Psoas muscle (tissue), 8 donors: ENCODE results near the gene ZFP57. TPM values are rescaled to one million over a fixed set of nuclear protein-coding genes. Genes with fewer than 3 reads are reported as not detected.

Source experiments
- ATAC-seq, 4 donors: fragments of 200-7000 bp; cut with Tn5 transposase; one replicate each; pipeline ENCODE4 v1.9.1; 2020; ENCODE audit warnings: moderate library complexity in 3 of 4, mild to moderate bottlenecking in 2 of 4
- DNase-seq, 2 donors: peaks; one replicate each; pipeline ENCODE4 v3.0.0-alpha.2; 2020
- H3K27ac ChIP-seq: fragments of 200-600 bp; one replicate; pipeline ENCODE4 v1.8.0; 2022
- H3K27me3 ChIP-seq, 3 donors: fragments of 200-600 bp in 1 of 3; one replicate each; pipeline versions ENCODE4 v1.6.1 to v1.8.0; 2013 to 2022; ENCODE audit warnings: low read length in 2 of 3, mild to moderate bottlenecking in 2 of 3, moderate library complexity in 1 of 3; ENCODE audit not compliant: insufficient read depth in 3 of 3
- H3K36me3 ChIP-seq, 2 donors: fragments of 200-600 bp in 1 of 2; one replicate each; pipeline versions ENCODE4 v1.6.1 to v1.8.0; 2013 to 2022; ENCODE audit warnings: low read depth in 1 of 2, mild to moderate bottlenecking in 1 of 2, moderate library complexity in 1 of 2; ENCODE audit not compliant: insufficient read depth in 1 of 2
- H3K4me1 ChIP-seq: fragments of 200-600 bp; one replicate; pipeline ENCODE4 v1.8.0; 2022
- H3K4me3 ChIP-seq: fragments of 200-600 bp; one replicate; pipeline ENCODE4 v1.8.0; 2022; ENCODE audit warnings: mild to moderate bottlenecking
- H3K9me3 ChIP-seq: fragments of 200-600 bp; one replicate; pipeline ENCODE4 v1.8.0; 2022
- whole genome bisulfite sequencing, 3 donors: extraction: QIAGEN DNeasy Blood & Tissue Kit; methylation state at CpG; one replicate each; pipeline versions ENCODE4 v1.1.6 to v1.1.7; 2013; 5-methylcytosine and 5-hydroxymethylcytosine counted together
- intact Hi-C, 2 donors: fragments of 100-400 bp; cut with DNase I; formaldehyde crosslinking; loops; one replicate each; pipeline versions ENCODE4 v1.11.0 to v1.14.2; 2022
- polyA plus RNA-seq, 3 donors: library from polyadenylated mRNA; stranded (reverse); fragments of 200-250 nt; gene quantifications; one replicate each; pipeline ENCODE4 v1.2.3, GENCODE V29; 2013
- total RNA-seq, 4 donors: library from RNA; stranded (reverse); fragmentation: NEBNext Ultra II Directional in 2 of 4; extraction: Animal tissue kit (Norgen Biotek cat#: 25700) in 2 of 4; gene quantifications; one replicate each; pipeline versions ENCODE4 v1.2.1 to v1.2.4, GENCODE V29; 2021 to 2023
- TF ChIP-seq, protein P1 (sequence below): fragments of 200-600 bp; IDR thresholded peaks from one replicate; pipeline ENCODE4 v1.8.0; 2022; ENCODE audit warnings: antibody characterized with exemption
- donor health status: healthy with polysubstance abuse.
- donor health status: DM: no; HTN: no; CAD: no; lungs with moderate emphysema.
- donor health status: Bipolar disorder and iron deficiency.
- donor health status: healthy.
- donor health status: DM: yes; HTN: yes; CAD: no.
- donor health status: DM: no; HTN: no; CAD: no.
- donor health status: DM: no; HTN: no; CAD: no.
- donor health status: DM: yes; HTN: yes; CAD: no.

ZFP57 gene
- total and polyA plus RNA-seq, 7 donors, result 0.08 TPM; not detected in 6

DNA sequence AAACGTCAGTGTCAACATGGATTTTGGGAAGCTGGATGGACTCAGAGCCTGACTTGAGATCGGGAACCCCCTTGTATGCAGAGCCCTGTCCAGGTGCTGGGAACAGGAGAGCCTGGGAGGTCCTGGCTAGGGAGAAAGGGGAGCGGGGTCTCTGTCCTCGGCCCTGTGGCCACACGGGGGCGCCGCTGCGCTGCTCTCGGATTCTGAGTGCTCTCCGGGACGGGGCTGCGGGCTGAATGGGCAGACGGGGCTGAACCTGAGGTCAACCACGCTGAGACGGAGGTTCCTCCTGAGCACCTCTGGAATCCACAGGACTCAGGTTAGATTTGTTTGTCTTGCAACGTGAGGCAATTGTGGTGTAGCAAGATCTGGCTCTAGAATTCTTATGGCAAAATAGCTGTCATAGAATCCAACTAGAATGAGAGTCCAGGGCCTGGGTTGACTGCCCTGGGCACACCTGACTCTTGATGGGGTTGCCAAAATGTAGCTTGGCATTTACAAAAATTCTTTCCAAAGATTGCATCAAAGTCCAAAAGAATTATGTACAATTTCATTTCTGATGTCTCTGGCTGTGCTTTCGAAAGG, 21.7 kb upstream of the ZFP57 start:
- intact Hi-C loops, result loop anchor here in 1 of 2 donors (10.0 kb wide), 1 partner anchor 132 kb away; no protein-coding TSS in a partner anchor
- peak in 2 of 4 donors; percentile 54 to 83 for ATAC-seq
- TF ChIP-seq, protein P1, sequence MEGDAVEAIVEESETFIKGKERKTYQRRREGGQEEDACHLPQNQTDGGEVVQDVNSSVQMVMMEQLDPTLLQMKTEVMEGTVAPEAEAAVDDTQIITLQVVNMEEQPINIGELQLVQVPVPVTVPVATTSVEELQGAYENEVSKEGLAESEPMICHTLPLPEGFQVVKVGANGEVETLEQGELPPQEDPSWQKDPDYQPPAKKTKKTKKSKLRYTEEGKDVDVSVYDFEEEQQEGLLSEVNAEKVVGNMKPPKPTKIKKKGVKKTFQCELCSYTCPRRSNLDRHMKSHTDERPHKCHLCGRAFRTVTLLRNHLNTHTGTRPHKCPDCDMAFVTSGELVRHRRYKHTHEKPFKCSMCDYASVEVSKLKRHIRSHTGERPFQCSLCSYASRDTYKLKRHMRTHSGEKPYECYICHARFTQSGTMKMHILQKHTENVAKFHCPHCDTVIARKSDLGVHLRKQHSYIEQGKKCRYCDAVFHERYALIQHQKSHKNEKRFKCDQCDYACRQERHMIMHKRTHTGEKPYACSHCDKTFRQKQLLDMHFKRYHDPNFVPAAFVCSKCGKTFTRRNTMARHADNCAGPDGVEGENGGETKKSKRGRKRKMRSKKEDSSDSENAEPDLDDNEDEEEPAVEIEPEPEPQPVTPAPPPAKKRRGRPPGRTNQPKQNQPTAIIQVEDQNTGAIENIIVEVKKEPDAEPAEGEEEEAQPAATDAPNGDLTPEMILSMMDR, result peak; percentile 19

DNA sequence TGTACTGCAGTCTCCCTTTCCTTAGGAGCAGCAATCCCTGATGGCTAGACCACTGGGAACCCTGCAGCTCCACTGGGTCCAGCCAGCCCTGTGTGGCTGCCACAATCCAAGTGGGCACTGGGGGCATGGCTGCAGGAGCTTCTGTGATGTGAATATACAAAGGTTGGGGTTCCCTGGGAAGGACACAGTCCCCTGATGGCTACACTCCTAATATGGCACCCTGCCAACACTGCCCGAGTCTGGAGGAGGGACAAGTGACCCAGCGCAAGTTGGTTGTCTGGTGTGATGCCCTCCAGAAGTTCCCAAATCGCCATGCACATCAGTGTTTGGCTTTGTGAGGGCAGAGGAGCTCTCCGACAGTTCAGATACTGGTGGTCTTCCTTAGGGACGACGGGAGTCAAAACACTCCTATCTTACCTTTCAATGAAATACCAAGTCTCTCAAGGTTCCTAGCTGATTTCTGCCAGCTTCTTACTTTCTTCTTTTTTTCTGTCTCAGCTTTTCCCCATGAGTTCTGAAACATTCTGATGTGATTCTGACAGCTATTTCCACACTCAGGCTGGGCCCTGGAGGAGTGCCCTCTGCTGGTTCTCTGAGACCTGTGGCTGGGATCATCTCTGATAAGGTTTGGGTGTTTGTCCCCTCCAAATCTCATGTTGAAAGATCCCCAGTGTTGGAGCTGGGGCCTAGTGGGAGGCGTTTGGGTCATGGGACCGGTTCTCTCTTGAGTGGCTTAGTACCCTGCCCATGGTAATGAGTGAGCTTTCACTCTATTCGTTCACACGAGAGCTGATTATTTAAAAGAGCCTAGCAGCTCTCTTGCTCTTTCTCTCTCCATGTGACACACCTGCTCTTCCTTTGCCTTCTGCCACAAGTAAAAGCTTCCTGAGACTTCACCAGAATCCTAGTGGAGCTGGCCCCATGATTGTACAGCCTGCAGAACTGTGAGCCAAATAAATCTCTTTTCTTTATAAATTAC, 15.5 kb upstream of the ZFP57 start:
- Histone ChIP-seq H3K36me3 (no peaks in the 10 kb centered on the region), H3K4me3 (no peak overlapping the region), H3K4me1 (no peaks in the 10 kb centered on the region), H3K9me3 (no peaks in the 10 kb centered on the region), H3K27me3 (peaks cover 0 to 5% (median 0%) of the 10 kb centered on the region in 3 donors), H3K27ac (no peak overlapping the region)
- TF ChIP-seq, protein P1, result peak; percentile 7
- DNase-seq (no peak), ATAC-seq (no peak)
- intact Hi-C loops, result no loop called here
- 64 to 68% (median 67%) methylated on average over 10 of the region's 10 CpGs for WGBS, 3 donors

More for the DNA sequence above, 21.7 kb upstream of the ZFP57 start:
- H3K36me3 ChIP-seq, result no peaks in the 10 kb centered on the region
- H3K4me3 ChIP-seq, result no peak overlapping the region
- H3K4me1 ChIP-seq, result no peaks in the 10 kb centered on the region
- no peaks in the 10 kb centered on the region for H3K9me3 ChIP-seq
- 9 to 23% (median 23%) methylated on average over 17 of the region's 17 CpGs for WGBS, 3 donors
- H3K27me3 ChIP-seq, result peaks cover 0 to 25% (median 0%) of the 10 kb centered on the region in 3 donors
- peak in 1 of 2 donors; percentile 81 for DNase-seq
- no peak overlapping the region for H3K27ac ChIP-seq

DNA sequence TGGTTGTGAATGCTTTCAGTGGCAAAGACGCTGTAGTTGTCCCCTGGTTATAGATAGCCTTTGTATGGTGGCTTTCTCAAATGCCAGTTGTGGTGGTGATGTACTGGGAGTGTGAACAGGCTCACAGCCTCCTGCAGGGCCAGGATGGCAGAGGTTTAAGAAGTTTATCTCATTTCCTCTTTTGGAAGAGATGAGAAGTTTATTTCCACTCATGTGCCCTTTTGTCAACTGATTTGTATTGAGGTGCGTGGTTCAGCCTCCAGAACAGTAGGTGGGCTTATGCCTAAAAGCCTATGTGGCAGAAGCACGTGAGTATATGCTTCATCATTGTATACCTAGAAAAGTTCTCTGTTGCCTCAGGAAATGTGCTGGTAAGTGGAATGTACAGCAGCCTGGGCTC, 13.7 kb upstream of the ZFP57 start:
- Histone ChIP-seq H3K4me3 (no peak overlapping the region), H3K27ac (no peak overlapping the region), H3K4me1 (no peaks in the 10 kb centered on the region), H3K36me3 (no peaks in the 10 kb centered on the region), H3K9me3 (no peaks in the 10 kb centered on the region), H3K27me3 (peaks cover 0 to 5% (median 0%) of the 10 kb centered on the region in 3 donors)
- ATAC-seq, result no peak
- intact Hi-C loops, result no loop called here
- DNase-seq, result no peak
- WGBS, 3 donors, result 51 to 75% (median 68%) methylated on average over 3 of the region's 3 CpGs
- TF ChIP-seq, protein P1, result no peak

DNA sequence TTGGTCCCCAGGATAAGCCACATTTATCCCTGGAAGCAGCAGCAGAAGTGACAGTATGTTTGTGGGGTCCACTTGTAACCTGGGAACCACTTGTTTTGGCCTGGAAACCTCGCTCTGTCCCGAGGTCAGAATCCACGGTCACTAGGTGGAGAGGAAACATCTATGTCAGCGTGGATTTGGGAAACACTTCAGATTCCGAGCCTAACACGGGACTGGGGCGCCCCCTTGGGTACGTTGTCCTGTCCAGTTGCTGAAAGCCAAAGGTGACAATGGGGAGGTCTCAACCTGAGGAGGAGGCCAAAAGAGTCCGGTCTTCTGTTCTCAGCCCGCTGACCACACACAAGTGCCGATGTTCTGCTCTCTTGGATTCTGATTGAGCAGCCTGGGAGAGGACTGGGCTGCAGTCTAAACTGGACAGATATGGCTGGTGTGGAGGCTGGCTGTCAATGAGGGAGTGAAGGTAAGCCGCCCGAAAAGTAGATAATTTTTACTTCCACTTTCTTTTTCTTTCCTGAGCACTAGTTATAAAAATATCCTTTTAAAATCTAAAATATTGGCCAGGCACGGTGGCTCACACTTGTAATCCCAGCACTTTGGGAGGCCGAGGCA, 4.9 kb upstream of the ZFP57 start:
- intact Hi-C loops, result loop anchor here in 1 of 2 donors (5.0 kb wide), 1 partner anchor 126 kb away; no protein-coding TSS in a partner anchor
- ATAC-seq, result no peak
- TF ChIP-seq, protein P1, result no peak
- Histone ChIP-seq H3K4me3 (no peak overlapping the region), H3K27me3 (no peaks in the 10 kb centered on the region), H3K9me3 (no peaks in the 10 kb centered on the region), H3K27ac (no peak overlapping the region), H3K4me1 (no peaks in the 10 kb centered on the region), H3K36me3 (no peaks in the 10 kb centered on the region)
- no peak for DNase-seq
- WGBS, 3 donors, result 52 to 68% (median 58%) methylated on average over 15 of the region's 15 CpGs
